Activated CD4-positive, CD25-positive, alpha-beta regulatory T cell (primary cell): ENCODE results near the gene SHISA5.

Experiments
- DNase-seq, 4 experiments: peaks; one replicate each; lab custom pipeline; 2025; lab: John Stamatoyannopoulos, UW

The SHISA5 gene

GRCh38 chr3:48459773-48460516, 44.0 kb downstream of the SHISA5 start:
- DNase-seq = no peak

- no peak for DNase-seq
Measured at GRCh38 chr3:48459331-48459730, 44.6 kb downstream of the SHISA5 start.

- DNase-seq = no peak
Measured at GRCh38 chr3:48456456-48456855, 47.5 kb downstream of the SHISA5 start.

- DNase-seq = no peak
Measured at GRCh38 chr3:48451270-48451669, 52.7 kb downstream of the SHISA5 start.

- DNase-seq = peak; percentile 64 to 78 (median 72)
Measured at GRCh38 chr3:48446425-48447193, 57.4 kb downstream of the SHISA5 start, which contains the start of gene ATRIP. TSS of gene ATRIP (plus strand) at chr3:48446737. CDS start at chr3:48446846, 109 bp downstream.

GRCh38 chr3:48446043-48446424, 57.9 kb downstream of the SHISA5 start:
- DNase-seq = no peak

- DNase-seq = no peak
Measured at GRCh38 chr3:48445277-48445882, 58.6 kb downstream of the SHISA5 start.

GRCh38 chr3:48441940-48442339, 62.0 kb downstream of the SHISA5 start:
- no peak for DNase-seq

- DNase-seq = no peak
Measured at GRCh38 chr3:48440590-48440958, 63.4 kb downstream of the SHISA5 start.

GRCh38 chr3:48439820-48440589, 64.0 kb downstream of the SHISA5 start, which contains the start of the genes CCDC51 and TMA7:
TSS of gene CCDC51 (minus strand) at chr3:48440119. CDS start at chr3:48435128, 4,991 bp downstream.
TSS of gene TMA7 (plus strand) at chr3:48440257. CDS start at chr3:48440297, 40 bp downstream.
- DNase-seq = peak; percentile 95 to 97 (median 96)

GRCh38 chr3:48437812-48438211, 66.2 kb downstream of the SHISA5 start:
- no peak for DNase-seq

- no peak for DNase-seq
Measured at GRCh38 chr3:48436855-48437254, 67.1 kb downstream of the SHISA5 start.

GRCh38 chr3:48436477-48436787, 67.5 kb downstream of the SHISA5 start:
- no peak for DNase-seq

GRCh38 chr3:48435774-48436476, 68.0 kb downstream of the SHISA5 start:
- DNase-seq = peak; percentile 63 to 73 (median 70)

GRCh38 chr3:48435223-48435595, 68.8 kb downstream of the SHISA5 start:
- DNase-seq = no peak

GRCh38 chr3:48434591-48435222, 69.3 kb downstream of the SHISA5 start:
- no peak for DNase-seq

- DNase-seq = no peak
Measured at GRCh38 chr3:48433472-48434118, 70.4 kb downstream of the SHISA5 start.

GRCh38 chr3:48432411-48433371, 71.3 kb downstream of the SHISA5 start:
- no peak for DNase-seq
